GM12892 (cell line): ENCODE results near the gene DGAT2L6.

Source experiments
- POLR2A ChIP-seq: IDR thresholded peaks from 2 replicates; pipeline ENCODE4 v1.6.1; 2011; ENCODE audit warnings: low read depth, low read length, control low read depth
- POLR2AphosphoS5 ChIP-seq: IDR thresholded peaks from 2 replicates; pipeline ENCODE4 v1.6.1; 2011; ENCODE audit warnings: low read depth, low read length, control low read depth

DNA sequence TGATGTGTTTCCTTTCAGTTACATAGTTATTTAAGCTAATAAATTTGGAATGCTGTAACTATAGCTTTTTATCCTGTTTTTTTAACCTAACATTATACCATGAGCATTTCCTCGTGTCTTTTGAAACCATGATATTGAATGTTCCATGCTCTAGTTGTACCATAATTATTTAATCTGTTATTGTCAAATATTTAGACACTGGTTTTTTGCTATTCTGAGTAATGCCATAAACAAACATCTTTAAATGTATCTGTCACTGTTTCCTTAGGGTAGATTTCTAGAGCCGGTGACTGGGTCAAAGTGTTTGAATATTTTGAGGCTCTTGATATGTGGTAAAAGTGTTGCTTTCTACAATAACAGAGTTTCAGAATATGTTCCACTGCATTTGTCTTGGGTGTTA is 38.7 kb upstream of the DGAT2L6 start:
- TF ChIP-seq POLR2A (no peak), POLR2AphosphoS5 (no peak)
